ENCODE results near the gene NAMPT. TPM values are rescaled to one million over a fixed set of nuclear protein-coding genes. Genes with fewer than 3 reads are reported as not detected.

NAMPT gene
- total RNA-seq, 1 donor from 2014 or later: 64.4 TPM

- H3K9me3 Mint-ChIP-seq (ENCODE audit: unreplicated experiment): no peaks in the 10 kb centered on the region
- H3K36me3 Mint-ChIP-seq (ENCODE audit: unreplicated experiment): peaks cover 46% of the 10 kb centered on the region
- DNase-seq (ENCODE audit: extremely low spot score, unreplicated experiment): no peak
- TF ChIP-seq, protein P1, sequence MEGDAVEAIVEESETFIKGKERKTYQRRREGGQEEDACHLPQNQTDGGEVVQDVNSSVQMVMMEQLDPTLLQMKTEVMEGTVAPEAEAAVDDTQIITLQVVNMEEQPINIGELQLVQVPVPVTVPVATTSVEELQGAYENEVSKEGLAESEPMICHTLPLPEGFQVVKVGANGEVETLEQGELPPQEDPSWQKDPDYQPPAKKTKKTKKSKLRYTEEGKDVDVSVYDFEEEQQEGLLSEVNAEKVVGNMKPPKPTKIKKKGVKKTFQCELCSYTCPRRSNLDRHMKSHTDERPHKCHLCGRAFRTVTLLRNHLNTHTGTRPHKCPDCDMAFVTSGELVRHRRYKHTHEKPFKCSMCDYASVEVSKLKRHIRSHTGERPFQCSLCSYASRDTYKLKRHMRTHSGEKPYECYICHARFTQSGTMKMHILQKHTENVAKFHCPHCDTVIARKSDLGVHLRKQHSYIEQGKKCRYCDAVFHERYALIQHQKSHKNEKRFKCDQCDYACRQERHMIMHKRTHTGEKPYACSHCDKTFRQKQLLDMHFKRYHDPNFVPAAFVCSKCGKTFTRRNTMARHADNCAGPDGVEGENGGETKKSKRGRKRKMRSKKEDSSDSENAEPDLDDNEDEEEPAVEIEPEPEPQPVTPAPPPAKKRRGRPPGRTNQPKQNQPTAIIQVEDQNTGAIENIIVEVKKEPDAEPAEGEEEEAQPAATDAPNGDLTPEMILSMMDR (IDR thresholded peaks at IDR 0.05): no peak
- no peak overlapping the region for H3K4me3 Mint-ChIP-seq (ENCODE audit: unreplicated experiment)
- peaks cover 9% of the 10 kb centered on the region for H3K4me1 Mint-ChIP-seq (ENCODE audit: unreplicated experiment)
- H3K27ac Mint-ChIP-seq (ENCODE audit: unreplicated experiment): no peak overlapping the region
- no peaks in the 10 kb centered on the region for H3K27me3 Mint-ChIP-seq (ENCODE audit: unreplicated experiment)
These were observed 11.6 kb downstream of the NAMPT start for GRCh38 chr7:106273009-106273668.

DNA sequence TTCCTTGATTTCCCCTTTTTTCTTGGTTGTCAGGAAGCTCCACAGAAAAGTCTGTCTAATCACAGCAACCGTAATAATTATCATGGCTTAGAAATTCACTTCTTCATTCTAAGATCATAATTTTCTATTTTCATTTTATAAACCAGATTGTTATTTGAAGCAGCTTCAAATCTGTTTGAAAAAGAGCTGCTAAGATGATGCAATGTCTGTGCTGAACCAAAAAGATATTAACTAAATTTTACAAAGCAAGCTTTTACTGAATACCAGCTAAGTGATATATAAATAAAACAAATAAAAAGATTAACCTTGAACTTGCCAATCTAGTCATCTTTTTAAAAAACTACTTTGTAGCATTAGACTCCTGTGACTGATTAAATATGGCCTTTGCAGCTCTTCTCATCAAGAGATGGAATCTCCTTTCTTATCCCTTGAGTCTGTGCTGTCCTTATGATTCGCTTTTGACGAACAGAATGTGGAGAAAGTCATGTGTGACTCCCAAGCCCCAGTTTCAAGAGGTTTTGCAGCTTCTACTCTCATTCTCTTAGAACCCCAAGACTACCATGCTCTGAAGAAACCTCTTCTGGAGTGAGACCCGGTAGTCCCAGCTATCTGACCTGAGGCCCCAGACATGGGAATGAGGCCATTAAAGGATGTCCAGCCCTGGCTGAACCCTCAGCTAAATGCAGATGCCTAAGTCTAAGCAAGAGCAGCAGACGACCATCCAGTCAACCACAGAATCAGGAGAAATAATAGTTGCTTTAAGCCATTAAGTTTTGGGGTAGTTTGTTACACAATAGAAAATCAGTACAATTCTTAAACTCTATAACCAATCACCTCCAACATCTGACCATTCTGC lies 14.4 kb downstream of the NAMPT start:
- H3K27ac Mint-ChIP-seq (ENCODE audit: unreplicated experiment): no peak overlapping the region
- peaks cover 59% of the 10 kb centered on the region for H3K36me3 Mint-ChIP-seq (ENCODE audit: unreplicated experiment)
- no peaks in the 10 kb centered on the region for H3K27me3 Mint-ChIP-seq (ENCODE audit: unreplicated experiment)
- no peak for DNase-seq (ENCODE audit: extremely low spot score, unreplicated experiment)
- H3K9me3 Mint-ChIP-seq (ENCODE audit: unreplicated experiment): no peaks in the 10 kb centered on the region
- TF ChIP-seq, protein P1 (IDR thresholded peaks at IDR 0.05): no peak
- H3K4me1 Mint-ChIP-seq (ENCODE audit: unreplicated experiment): peaks cover 9% of the 10 kb centered on the region
- no peak overlapping the region for H3K4me3 Mint-ChIP-seq (ENCODE audit: unreplicated experiment)

DNA sequence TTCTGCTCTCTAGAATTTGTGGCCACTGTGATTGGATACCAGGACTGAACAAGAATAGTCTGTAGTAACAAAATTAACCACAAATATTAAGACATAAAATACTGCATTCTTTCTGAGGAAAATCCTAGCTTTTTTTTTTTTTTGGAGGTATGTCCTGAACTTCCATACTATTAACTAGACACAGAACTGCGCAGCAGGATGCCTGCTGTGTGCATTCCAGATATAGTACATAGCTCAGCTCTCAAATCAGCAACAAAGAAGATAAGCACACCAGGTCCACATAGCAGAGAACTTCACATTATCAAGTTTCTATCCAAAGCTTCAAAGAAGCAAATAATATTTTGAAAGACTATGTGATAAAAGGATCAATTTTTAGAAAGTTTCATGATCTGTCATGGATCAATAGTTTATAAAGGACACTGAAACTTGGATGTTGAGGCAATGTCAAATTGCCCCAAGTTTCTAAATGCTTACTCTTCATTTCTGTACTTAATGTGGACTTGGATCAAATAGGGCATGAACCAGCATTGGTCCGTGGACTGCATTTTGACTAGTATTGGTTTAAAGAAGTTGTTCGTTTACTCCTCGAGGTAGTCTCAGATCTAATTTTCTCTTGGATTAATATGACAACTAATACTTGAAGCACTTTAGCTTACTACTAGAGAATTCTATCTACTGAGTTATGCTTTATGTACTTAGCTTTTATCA lies 15.4 kb downstream of the NAMPT start:
- no peaks in the 10 kb centered on the region for H3K9me3 Mint-ChIP-seq (ENCODE audit: unreplicated experiment)
- no peak overlapping the region for H3K4me3 Mint-ChIP-seq (ENCODE audit: unreplicated experiment)
- no peak for DNase-seq (ENCODE audit: extremely low spot score, unreplicated experiment)
- H3K36me3 Mint-ChIP-seq (ENCODE audit: unreplicated experiment): peaks cover 60% of the 10 kb centered on the region
- H3K4me1 Mint-ChIP-seq (ENCODE audit: unreplicated experiment): peaks cover 9% of the 10 kb centered on the region
- TF ChIP-seq, protein P1 (IDR thresholded peaks at IDR 0.05): no peak
- no peak overlapping the region for H3K27ac Mint-ChIP-seq (ENCODE audit: unreplicated experiment)
- no peaks in the 10 kb centered on the region for H3K27me3 Mint-ChIP-seq (ENCODE audit: unreplicated experiment)

DNA sequence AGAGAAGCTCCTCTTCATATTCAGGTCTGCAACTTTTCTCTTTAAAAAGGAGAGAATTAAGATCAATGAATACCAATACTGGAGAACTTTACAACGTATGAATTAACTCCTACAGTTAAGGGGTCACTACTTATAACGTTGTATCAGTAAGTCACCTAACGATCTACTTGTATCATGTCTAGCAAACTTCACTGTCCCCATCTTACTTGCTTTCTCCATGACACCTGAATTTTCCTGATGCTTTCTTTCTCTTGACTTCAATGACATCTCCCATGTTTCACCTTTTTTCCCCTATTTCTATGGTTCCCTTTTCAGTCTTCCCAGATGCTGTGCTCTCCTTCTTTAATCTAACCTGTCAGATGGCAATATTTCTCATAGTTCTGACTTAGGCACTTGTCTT lies 19.6 kb downstream of the NAMPT start:
- Mint-ChIP-seq H3K4me3 (ENCODE audit: unreplicated experiment) (no peak overlapping the region), H3K36me3 (ENCODE audit: unreplicated experiment) (peaks cover 70% of the 10 kb centered on the region), H3K4me1 (ENCODE audit: unreplicated experiment) (no peaks in the 10 kb centered on the region), H3K9me3 (ENCODE audit: unreplicated experiment) (no peaks in the 10 kb centered on the region), H3K27me3 (ENCODE audit: unreplicated experiment) (no peaks in the 10 kb centered on the region), H3K27ac (ENCODE audit: unreplicated experiment) (no peak overlapping the region)
- no peak for DNase-seq (ENCODE audit: extremely low spot score, unreplicated experiment)
- TF ChIP-seq, protein P1 (IDR thresholded peaks at IDR 0.05): no peak
